Activated gamma-delta T cell treated with Interleukin-2 at 50 U/mL for 16 hours (primary cell): ENCODE measurements around the gene MCCC2.
"Not testable (repeated sequence)": the region's sequence is repeated elsewhere in the genome, so short reads cannot be mapped to it uniquely, and the experiment has no call there.

Source experiments
- DNase-seq: peaks from one replicate; pipeline ENCODE4 v3.0.0-alpha.2; 2020

MCCC2 gene

GRCh38 chr5:71600783-71601182 lies 13.6 kb downstream of the MCCC2 start:
- DNase-seq, result no peak

DNA sequence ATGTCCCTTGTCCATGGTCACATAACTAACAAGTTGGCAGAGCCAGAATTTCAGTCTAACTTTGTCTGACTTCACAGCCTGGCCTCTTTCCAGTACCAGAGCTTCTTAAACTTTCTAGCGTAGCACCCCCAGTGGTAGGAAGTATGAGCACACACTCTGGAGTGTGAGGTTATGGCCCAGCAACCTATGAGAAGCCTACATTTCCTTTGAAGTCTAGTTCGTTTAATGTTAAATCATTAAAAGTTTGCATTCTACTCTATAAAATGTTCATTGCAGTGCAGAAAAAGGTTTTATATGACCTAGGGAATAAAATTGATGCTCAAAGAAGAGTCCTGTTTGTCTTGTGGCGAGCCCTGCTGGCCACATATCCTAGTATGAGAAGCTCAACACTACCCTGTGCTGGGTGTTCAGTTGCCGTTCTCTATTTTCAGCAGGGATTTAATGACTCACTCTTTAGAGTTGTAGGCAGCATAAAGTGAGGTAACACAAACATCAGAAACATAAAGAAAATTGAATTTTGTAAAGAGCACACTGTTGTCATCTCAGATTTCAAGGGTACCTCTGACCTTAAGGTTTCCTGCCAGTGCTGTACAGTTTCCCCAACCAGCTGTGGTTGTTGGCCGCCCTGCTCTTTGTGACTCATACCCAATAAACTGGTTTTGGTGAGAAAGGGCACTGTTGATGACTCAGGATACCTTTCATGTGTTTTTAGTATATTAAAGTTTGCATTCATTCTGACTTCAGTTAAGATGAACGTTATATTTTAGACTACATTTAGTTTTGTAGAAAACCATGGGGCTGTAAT lies 14.3 kb downstream of the MCCC2 start:
- peak; percentile 75 for DNase-seq

DNA sequence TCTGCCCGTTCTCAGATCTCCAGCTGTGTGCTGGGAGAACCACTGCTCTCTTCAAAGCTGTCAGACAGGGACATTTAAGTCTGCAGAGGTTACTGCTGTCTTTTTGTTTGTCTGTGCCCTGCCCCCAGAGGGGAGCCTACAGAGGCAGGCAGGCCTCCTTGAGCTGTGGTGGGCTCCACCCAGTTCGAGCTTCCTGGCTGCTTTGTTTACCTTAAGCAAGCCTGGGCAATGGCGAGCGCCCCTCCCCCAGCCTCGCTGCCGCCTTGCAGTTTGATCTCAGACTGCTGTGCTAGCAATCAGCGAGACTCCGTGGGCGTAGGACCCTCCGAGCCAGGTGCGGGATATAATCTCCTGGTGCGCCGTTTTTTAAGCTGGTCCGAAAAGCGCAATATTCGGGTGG lies 22.8 kb downstream of the MCCC2 start:
- DNase-seq, result peak; percentile 16

DNA sequence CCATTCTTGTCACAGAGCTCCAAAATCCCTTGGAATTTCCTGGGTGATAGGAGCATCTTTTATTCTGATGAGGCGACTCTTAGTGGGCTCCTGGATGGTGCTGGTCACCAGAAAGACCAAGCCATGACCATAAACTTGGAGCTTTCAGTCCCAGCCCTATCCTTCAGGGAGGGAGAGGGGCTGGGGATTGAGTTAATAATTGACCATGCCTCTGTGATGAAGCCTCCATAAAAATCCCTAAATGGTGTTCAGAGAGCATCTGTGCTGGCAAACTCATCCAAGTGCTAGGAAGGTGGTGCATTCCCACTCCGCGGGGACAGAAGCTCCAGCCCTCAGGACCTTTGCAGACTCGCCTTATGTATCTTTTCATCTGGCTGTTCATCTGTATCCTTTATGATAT lies 28.7 kb downstream of the MCCC2 start:
- DNase-seq, result no peak

DNA sequence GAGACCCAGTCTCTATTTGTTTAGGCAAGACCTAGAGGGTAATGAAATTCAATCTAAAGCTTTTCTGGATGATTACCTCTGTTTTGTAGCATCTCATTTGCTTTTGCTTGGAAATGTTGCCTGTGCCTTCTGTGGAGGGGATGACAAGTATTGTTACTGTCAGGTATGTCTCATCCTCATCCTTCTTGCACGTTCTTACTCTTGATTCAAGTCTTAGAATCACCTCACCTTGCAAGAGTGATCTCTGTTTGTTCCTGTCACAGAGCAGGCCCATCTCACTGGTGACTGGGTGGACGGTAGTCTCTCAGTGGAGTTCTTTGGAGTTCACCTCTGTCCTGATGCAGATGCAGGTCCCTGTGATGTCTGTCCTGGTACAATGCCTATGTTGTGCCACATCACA lies 33.5 kb downstream of the MCCC2 start:
- no peak for DNase-seq

- DNase-seq, result no peak
Observed at GRCh38 chr5:71621268-71621667, 34.1 kb downstream of the MCCC2 start.

DNA sequence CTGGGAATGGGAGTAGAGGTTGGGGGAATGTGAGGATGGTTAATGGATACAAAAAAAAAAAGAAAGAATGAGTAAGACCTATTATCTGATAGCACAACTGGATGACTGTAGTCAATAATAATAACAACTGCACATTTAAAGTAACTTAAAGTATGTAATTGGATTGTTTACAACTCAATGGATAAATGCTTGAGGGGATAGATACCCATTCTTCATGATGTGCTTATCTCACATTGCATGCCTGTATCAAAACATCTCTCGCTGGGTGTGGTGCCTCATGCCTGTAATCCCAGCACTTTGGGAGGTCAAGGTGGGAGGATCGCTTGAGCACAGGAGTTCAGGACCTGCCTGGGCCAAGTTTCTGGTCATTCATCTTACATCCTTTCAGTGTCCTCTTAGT lies 34.6 kb downstream of the MCCC2 start:
- no peak for DNase-seq

GRCh38 chr5:71623221-71623794 lies 36.2 kb downstream of the MCCC2 start:
- no peak for DNase-seq

- DNase-seq, result no peak
Observed at GRCh38 chr5:71629950-71630349, 42.8 kb downstream of the MCCC2 start.

- no peak for DNase-seq
Observed at GRCh38 chr5:71631070-71631469, 43.9 kb downstream of the MCCC2 start.

GRCh38 chr5:71632168-71632567 lies 45.0 kb downstream of the MCCC2 start:
- no peak for DNase-seq

DNA sequence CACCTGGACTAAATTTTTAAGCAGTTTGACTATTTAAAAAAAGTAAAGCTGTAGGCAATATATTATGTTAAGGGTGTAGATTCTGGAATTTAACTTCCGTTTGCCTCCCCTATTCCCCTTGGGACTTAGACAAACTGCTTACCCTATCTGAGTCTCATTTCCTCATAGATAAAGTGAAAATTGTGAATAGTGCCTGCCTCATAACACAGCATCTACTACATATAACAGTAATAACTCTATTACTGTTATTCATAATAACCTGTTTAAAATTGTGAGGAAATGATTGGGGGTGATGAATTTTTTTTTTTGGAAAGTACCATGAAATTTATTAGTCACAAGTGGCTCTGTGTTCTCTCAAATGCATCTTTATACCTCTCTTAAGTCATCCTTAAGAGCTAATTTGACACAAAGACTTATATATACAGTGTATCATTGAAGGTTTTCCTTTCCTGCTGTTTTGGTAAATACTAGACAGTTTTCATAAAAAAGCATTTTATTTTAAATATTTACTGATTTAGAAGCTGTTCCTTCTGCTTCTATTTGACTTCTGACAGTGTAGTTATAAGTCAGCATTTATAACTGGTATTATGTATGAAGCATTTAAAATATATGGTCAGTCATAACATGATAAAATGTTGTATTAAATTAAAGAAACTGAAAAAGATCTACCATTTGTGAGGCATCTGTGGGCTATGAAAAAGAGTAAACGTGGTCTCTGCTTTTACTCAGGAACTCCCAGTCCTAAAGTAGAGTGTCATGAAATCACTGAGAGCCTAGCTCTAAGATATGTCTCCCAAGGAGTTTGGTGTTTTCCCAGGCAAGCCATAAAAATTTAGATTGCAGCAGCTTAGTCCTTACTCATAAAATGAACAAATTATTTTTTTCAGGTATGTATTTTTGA lies 46.4 kb downstream of the MCCC2 start:
- no peak for DNase-seq

GRCh38 chr5:71637133-71637532 lies 50.0 kb downstream of the MCCC2 start:
- no peak for DNase-seq

DNA sequence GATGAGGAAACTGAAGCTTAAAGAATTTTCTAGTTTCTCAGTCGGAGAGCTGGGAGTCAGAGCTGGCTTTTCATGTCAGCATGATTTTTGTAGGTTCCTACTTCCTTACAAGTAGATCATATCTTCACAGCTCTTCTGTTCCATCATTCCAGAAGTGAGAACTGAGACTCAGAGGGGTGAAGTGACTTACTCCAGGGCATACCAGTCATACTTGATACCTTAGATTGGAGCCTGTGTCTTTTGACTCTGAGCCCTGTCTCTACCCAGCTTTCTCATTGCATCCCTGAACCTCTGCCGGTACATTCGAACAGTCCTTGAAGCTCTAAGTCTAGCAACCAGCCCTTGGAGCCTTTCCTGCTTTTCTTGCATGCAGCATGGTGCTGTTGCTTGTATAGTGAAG lies 53.3 kb downstream of the MCCC2 start:
- DNase-seq, result no peak

GRCh38 chr5:71645030-71645429 lies 57.9 kb downstream of the MCCC2 start:
- DNase-seq, result no peak

DNA sequence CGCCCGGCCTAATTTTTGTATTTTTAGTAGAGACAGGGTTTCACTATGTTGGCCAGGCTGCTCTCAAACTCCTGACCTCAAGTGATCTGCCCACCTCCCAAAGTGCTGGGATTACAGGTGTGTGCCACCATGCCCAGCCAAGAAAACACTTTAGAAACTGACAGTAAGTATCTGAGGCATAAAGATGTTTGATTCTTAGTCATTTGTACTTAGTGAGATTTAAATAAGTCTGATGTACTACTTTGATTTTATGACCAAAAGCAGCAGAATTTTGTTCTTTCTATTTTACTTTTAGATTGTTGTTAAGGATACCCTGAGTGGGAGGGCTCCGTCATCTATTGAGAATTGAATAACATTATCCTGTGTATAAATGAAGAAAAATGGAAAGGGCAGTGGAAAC lies 63.8 kb downstream of the MCCC2 start:
- DNase-seq, result not testable (repeated sequence)

DNA sequence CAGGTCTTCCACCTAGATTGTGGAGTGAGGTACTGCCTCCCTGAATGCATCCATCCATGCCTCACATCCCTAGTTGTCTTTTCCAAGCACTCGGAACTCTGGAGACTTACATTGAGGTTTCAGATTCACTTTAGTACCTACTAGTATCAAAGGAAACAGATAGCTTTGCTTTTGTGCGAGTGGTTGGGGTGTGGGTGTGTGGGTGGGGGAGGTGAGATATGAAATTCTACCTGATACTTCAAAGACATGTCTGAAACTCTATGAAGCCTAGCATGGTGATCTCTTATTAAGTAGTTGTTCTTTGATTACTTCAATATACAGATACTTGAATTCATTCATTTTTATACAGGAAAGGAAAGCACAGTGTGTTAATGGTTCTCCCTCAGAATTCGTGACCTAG lies 64.4 kb downstream of the MCCC2 start:
- DNase-seq, result no peak

DNA sequence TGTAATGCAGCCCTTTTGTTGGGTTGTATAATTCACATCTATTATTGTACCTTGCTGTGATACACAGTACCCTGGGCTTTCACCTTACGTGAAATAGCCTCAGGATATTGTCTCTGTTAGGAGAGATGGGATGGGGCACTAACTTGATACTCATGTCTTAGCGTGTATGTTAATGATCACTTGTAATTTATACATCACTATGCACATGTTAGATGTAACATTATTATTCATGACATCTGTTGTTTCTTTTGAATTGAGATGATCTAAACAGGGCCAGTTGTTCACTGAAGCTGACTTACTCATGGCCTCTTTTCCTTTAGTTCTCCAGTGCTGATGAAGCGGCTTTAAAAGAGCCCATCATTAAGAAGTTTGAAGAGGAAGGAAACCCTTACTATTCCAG lies 65.2 kb downstream of the MCCC2 start:
- no peak for DNase-seq

GRCh38 chr5:71652803-71653543 lies 65.8 kb downstream of the MCCC2 start:
- no peak for DNase-seq

- DNase-seq, result no peak
Observed at GRCh38 chr5:71658916-71659662, 71.9 kb downstream of the MCCC2 start.

- DNase-seq, result no peak
Observed at GRCh38 chr5:71662381-71662780, 75.2 kb downstream of the MCCC2 start.
